GM23338 (cell line): ENCODE measurements around the gene GLUL. TPM values are rescaled to one million over a fixed set of nuclear protein-coding genes. Genes with fewer than 3 reads are reported as not detected.

Experiments used
- ATAC-seq: fragments of 200-7000 bp; cut with Tn5 transposase; 3 replicates; pipeline ENCODE4 v1.9.1; 2020
- DNase-seq: peaks from one replicate; pipeline ENCODE4 v3.0.0-alpha.2; 2015; ENCODE audit warnings: low spot score
- H2AFZ ChIP-seq: fragments of 200-600 bp; sonication (generic); 2 replicates; pipeline ENCODE4 v1.8.0; 2016; ENCODE audit warnings: antibody characterized with exemption, mild to moderate bottlenecking, moderate library complexity
- H3F3A ChIP-seq: fragments of 200-600 bp; sonication (generic); replicated peaks from 2 replicates; pipeline ENCODE4 v1.8.0; 2017; ENCODE audit warnings: antibody characterized with exemption, mixed run types, low read depth
- H3K27ac ChIP-seq: fragments of 200-600 bp; sonication (generic); 2 replicates; pipeline ENCODE4 v1.6.1; 2016; ENCODE audit warnings: low read depth
- H3K27me3 ChIP-seq: fragments of 200-600 bp; sonication (generic); 2 replicates; pipeline ENCODE4 v1.8.0; 2016; ENCODE audit warnings: mild to moderate bottlenecking, mixed run types, moderate library complexity; ENCODE audit not compliant: insufficient read depth
- H3K36me3 ChIP-seq: fragments of 200-600 bp; sonication (generic); 2 replicates; pipeline ENCODE4 v1.8.0; 2016; ENCODE audit warnings: mild to moderate bottlenecking; ENCODE audit not compliant: insufficient read depth
- H3K4me1 ChIP-seq: fragments of 200-600 bp; sonication (generic); 2 replicates; pipeline ENCODE4 v1.8.0; 2016; ENCODE audit warnings: mild to moderate bottlenecking, moderate library complexity; ENCODE audit not compliant: insufficient read depth
- H3K4me2 ChIP-seq: fragments of 200-600 bp; sonication (generic); 2 replicates; pipeline ENCODE4 v1.7.1; 2017; ENCODE audit warnings: mixed run types
- H3K4me3 ChIP-seq: fragments of 200-600 bp; sonication (generic); 2 replicates; pipeline ENCODE4 v1.6.1; 2016; ENCODE audit warnings: mixed run types
- H3K79me2 ChIP-seq: fragments of 200-600 bp; sonication (generic); replicated peaks from 2 replicates; pipeline ENCODE4 v1.8.0; 2017; ENCODE audit warnings: mild to moderate bottlenecking; ENCODE audit not compliant: insufficient read depth
- H3K9me2 ChIP-seq: fragments of 200-600 bp; sonication (generic); 2 replicates; pipeline ENCODE4 v1.8.0; 2017; ENCODE audit not compliant: insufficient read depth
- H4K20me1 ChIP-seq: fragments of 200-600 bp; sonication (generic); replicated peaks from 2 replicates; pipeline ENCODE4 v1.8.0; 2017; ENCODE audit warnings: mild to moderate bottlenecking; ENCODE audit not compliant: insufficient read depth
- H3K27ac Mint-ChIP-seq: 2 replicates; pipeline ENCODE4 v1.8.0; 2020; ENCODE audit warnings: inconsistent platforms, mild to moderate bottlenecking, moderate library complexity, mixed read lengths
- H3K27me3 Mint-ChIP-seq: 3 replicates; pipeline ENCODE4 v1.8.0; 2022; ENCODE audit warnings: low read depth, mild to moderate bottlenecking, moderate library complexity, mixed read lengths, inconsistent platforms; ENCODE audit not compliant: insufficient read depth, poor library complexity
- H3K36me3 Mint-ChIP-seq: 3 replicates; pipeline ENCODE4 v1.8.0; 2021; ENCODE audit warnings: low read depth, mild to moderate bottlenecking, inconsistent platforms, moderate library complexity, mixed read lengths
- H3K4me1 Mint-ChIP-seq: 3 replicates; pipeline ENCODE4 v1.8.0; 2020; ENCODE audit warnings: mild to moderate bottlenecking, inconsistent platforms, mixed read lengths
- H3K4me3 Mint-ChIP-seq: 3 replicates; pipeline ENCODE4 v1.8.0; 2021; ENCODE audit warnings: moderate library complexity, mild to moderate bottlenecking, inconsistent platforms, mixed read lengths
- H3K9me3 Mint-ChIP-seq: 3 replicates; pipeline ENCODE4 v1.8.0; 2020; ENCODE audit warnings: moderate library complexity, mild to moderate bottlenecking, inconsistent platforms, mixed read lengths
- CREB1 ChIP-seq: fragments of 250-450 bp; sonication (Bioruptor Pico); IDR thresholded peaks from 2 replicates; pipeline ENCODE4 v1.5.0; 2020; ENCODE audit warnings: low read depth, mild to moderate bottlenecking, moderate library complexity
- ETS1 ChIP-seq: IDR thresholded peaks from 2 replicates; pipeline ENCODE4 v1.6.1; 2016; ENCODE audit warnings: antibody characterized with exemption
- EZH2 ChIP-seq: fragments of 200-600 bp; sonication (generic); IDR thresholded peaks from one replicate; pipeline ENCODE4 v1.8.0; 2017; ENCODE audit warnings: antibody characterized with exemption, mild to moderate bottlenecking, low read depth; ENCODE audit not compliant: unreplicated experiment
- EZH2phosphoT487 ChIP-seq: fragments of 200-600 bp; sonication (generic); IDR thresholded peaks from one replicate; pipeline ENCODE4 v1.8.1; 2018; ENCODE audit warnings: antibody characterized with exemption; ENCODE audit not compliant: unreplicated experiment
- JUNB ChIP-seq: IDR thresholded peaks from one replicate; pipeline ENCODE4 v1.6.1; 2016; ENCODE audit warnings: antibody characterized with exemption; ENCODE audit not compliant: unreplicated experiment
- NANOG ChIP-seq: IDR thresholded peaks from 2 replicates; pipeline ENCODE4 v1.6.1; 2016; ENCODE audit warnings: antibody characterized with exemption, borderline replicate concordance
- POLR2AphosphoS5 ChIP-seq: IDR thresholded peaks from 2 replicates; pipeline ENCODE4 v1.6.1; 2016; ENCODE audit warnings: antibody characterized with exemption, low read depth
- REST ChIP-seq: IDR thresholded peaks from one replicate; pipeline ENCODE4 v1.6.1; 2018; ENCODE audit warnings: antibody characterized with exemption; ENCODE audit not compliant: unreplicated experiment
- STAT1 ChIP-seq: IDR thresholded peaks from one replicate; pipeline ENCODE4 v1.6.1; 2016; ENCODE audit warnings: antibody characterized with exemption; ENCODE audit not compliant: unreplicated experiment
- ZNF114 ChIP-seq: fragments of 250-450 bp; sonication (Bioruptor Pico); IDR thresholded peaks from 2 replicates; pipeline ENCODE4 v1.5.0; 2020; ENCODE audit warnings: mild to moderate bottlenecking, moderate library complexity
- ZNF331 ChIP-seq: fragments of 250-450 bp; sonication (Bioruptor Pico); IDR thresholded peaks from 2 replicates; pipeline ENCODE4 v1.5.0; 2020; ENCODE audit warnings: low read depth, mild to moderate bottlenecking, moderate library complexity
- polyA plus RNA-seq: library from polyadenylated mRNA; unstranded; fragments of >200 nt; fragmentation: Nextera tagmentation; extraction: Ambion mirVana; gene quantifications from 2 replicates; pipeline ENCODE4 v1.2.1, GENCODE V29; 2016
- total RNA-seq: library from RNA; depleted of rRNA; stranded (reverse); fragments of >200 nt; shearing (Covaris generic); gene quantifications from 2 replicates; pipeline ENCODE4 v1.2.3, GENCODE V29; 2014
- TF ChIP-seq, protein P1 (sequence below): fragments of 250-450 bp; sonication (Bioruptor Pico); IDR thresholded peaks from 2 replicates; pipeline ENCODE4 v1.5.0; 2020; ENCODE audit warnings: mild to moderate bottlenecking, moderate library complexity
- TF ChIP-seq, protein P2 (sequence below), 2 experiments: fragments of 200-600 bp in 1 of 2; sonication (generic) in 1 of 2; conservative IDR thresholded peaks; 2 replicates each; pipeline versions ENCODE4 v1.5.1 to v1.6.1; 2016 to 2017; ENCODE audit warnings: antibody characterized with exemption in 2 of 2, low read depth in 2 of 2, mild to moderate bottlenecking in 2 of 2, moderate library complexity in 1 of 2

GLUL gene
- total and polyA plus RNA-seq, 2 experiments from 2014 or later, result 254 to 356 TPM

DNA sequence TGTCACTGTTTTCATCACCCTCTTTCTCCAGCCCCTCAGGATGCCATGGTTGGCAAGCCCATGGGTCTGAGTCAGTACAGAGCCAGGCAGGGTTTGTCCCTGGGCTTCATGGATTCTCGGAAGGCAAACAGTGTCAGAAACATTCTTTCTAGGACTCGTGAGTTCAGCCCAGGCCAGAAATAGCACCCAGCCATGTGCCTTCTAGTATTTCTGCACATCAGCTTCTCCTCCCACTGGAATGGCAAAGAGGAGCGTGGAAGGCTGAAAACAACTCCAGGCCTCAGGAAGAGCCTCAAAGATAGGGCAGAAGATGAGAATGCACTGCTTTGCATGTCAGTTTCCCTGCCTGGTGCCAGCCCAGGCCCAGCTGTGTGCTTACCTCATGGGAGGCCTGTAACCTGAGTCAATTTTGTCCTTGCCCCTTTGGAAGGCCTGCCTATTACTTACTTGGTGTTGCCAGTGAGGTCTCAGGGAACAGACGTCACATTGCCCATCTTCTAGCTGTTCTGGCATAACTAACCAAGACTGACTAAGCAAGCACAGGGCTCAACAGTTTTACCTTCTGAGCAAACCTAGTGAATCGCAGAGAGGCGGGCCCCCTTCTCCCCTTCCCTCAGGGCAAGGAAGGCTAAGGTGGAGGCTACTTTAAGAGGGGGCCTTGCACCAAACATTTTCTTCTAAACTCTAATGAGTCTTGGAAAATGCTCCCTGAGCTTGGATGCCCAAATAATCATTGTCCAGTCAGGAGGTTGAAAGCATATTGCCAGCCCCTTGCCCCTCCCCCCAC is 42.4 kb downstream of the GLUL start:
- no peak overlapping the region for H3K4me3 Mint-ChIP-seq
- Histone ChIP-seq H3K27ac (no peak overlapping the region), H2AFZ (peak overlapping the region; percentile 81; the same call in 1 of the 2 replicates), H3K27me3 (no peaks in the 10 kb centered on the region), H3K36me3 (no peaks in the 10 kb centered on the region), H3F3A (no peaks in the 10 kb centered on the region), H3K79me2 (no peaks in the 10 kb centered on the region), H4K20me1 (no peaks in the 10 kb centered on the region), H3K4me1 (peaks cover 4% of the 10 kb centered on the region; the same call in 1 of the 2 replicates), H3K4me2 (no peak overlapping the region), H3K4me3 (no peak overlapping the region), H3K9me2 (no peaks in the 10 kb centered on the region)
- peaks cover 5% of the 10 kb centered on the region; the same call in 2 of the 3 replicates for H3K4me1 Mint-ChIP-seq
- DNase-seq (no peak), ATAC-seq (peak; percentile 73)
- no peaks in the 10 kb centered on the region for H3K9me3 Mint-ChIP-seq
- H3K27ac Mint-ChIP-seq, result no peak overlapping the region
- H3K27me3 Mint-ChIP-seq, result peaks cover 2% of the 10 kb centered on the region
- no peak for TF ChIP-seq STAT1
- TF ChIP-seq, protein P1, sequence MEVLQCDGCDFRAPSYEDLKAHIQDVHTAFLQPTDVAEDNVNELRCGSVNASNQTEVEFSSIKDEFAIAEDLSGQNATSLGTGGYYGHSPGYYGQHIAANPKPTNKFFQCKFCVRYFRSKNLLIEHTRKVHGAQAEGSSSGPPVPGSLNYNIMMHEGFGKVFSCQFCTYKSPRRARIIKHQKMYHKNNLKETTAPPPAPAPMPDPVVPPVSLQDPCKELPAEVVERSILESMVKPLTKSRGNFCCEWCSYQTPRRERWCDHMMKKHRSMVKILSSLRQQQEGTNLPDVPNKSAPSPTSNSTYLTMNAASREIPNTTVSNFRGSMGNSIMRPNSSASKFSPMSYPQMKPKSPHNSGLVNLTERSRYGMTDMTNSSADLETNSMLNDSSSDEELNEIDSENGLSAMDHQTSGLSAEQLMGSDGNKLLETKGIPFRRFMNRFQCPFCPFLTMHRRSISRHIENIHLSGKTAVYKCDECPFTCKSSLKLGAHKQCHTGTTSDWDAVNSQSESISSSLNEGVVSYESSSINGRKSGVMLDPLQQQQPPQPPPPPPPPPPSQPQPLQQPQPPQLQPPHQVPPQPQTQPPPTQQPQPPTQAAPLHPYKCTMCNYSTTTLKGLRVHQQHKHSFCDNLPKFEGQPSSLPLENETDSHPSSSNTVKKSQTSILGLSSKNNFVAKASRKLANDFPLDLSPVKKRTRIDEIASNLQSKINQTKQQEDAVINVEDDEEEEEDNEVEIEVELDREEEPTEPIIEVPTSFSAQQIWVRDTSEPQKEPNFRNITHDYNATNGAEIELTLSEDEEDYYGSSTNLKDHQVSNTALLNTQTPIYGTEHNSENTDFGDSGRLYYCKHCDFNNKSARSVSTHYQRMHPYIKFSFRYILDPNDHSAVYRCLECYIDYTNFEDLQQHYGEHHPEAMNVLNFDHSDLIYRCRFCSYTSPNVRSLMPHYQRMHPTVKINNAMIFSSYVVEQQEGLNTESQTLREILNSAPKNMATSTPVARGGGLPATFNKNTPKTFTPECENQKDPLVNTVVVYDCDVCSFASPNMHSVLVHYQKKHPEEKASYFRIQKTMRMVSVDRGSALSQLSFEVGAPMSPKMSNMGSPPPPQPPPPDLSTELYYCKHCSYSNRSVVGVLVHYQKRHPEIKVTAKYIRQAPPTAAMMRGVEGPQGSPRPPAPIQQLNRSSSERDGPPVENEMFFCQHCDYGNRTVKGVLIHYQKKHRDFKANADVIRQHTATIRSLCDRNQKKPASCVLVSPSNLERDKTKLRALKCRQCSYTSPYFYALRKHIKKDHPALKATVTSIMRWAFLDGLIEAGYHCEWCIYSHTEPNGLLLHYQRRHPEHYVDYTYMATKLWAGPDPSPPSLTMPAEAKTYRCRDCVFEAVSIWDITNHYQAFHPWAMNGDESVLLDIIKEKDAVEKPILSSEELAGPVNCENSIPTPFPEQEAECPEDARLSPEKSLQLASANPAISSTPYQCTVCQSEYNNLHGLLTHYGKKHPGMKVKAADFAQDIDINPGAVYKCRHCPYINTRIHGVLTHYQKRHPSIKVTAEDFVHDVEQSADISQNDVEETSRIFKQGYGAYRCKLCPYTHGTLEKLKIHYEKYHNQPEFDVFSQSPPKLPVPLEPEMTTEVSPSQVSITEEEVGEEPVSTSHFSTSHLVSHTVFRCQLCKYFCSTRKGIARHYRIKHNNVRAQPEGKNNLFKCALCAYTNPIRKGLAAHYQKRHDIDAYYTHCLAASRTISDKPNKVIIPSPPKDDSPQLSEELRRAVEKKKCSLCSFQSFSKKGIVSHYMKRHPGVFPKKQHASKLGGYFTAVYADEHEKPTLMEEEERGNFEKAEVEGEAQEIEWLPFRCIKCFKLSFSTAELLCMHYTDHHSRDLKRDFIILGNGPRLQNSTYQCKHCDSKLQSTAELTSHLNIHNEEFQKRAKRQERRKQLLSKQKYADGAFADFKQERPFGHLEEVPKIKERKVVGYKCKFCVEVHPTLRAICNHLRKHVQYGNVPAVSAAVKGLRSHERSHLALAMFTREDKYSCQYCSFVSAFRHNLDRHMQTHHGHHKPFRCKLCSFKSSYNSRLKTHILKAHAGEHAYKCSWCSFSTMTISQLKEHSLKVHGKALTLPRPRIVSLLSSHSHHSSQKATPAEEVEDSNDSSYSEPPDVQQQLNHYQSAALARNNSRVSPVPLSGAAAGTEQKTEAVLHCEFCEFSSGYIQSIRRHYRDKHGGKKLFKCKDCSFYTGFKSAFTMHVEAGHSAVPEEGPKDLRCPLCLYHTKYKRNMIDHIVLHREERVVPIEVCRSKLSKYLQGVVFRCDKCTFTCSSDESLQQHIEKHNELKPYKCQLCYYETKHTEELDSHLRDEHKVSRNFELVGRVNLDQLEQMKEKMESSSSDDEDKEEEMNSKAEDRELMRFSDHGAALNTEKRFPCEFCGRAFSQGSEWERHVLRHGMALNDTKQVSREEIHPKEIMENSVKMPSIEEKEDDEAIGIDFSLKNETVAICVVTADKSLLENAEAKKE (CRISPR knock-in tag), result no peak
- TF ChIP-seq JUNB, result no peak
- TF ChIP-seq ZNF114 (CRISPR knock-in tag), result no peak
- no peak for TF ChIP-seq CREB1 (CRISPR knock-in tag)
- no peak for TF ChIP-seq REST
- no peak for TF ChIP-seq POLR2AphosphoS5
- no peak for TF ChIP-seq NANOG
- TF ChIP-seq EZH2phosphoT487, result no peak
- TF ChIP-seq ETS1, result no peak
- no peak for TF ChIP-seq ZNF331
- no peak for TF ChIP-seq EZH2
- TF ChIP-seq, protein P2, sequence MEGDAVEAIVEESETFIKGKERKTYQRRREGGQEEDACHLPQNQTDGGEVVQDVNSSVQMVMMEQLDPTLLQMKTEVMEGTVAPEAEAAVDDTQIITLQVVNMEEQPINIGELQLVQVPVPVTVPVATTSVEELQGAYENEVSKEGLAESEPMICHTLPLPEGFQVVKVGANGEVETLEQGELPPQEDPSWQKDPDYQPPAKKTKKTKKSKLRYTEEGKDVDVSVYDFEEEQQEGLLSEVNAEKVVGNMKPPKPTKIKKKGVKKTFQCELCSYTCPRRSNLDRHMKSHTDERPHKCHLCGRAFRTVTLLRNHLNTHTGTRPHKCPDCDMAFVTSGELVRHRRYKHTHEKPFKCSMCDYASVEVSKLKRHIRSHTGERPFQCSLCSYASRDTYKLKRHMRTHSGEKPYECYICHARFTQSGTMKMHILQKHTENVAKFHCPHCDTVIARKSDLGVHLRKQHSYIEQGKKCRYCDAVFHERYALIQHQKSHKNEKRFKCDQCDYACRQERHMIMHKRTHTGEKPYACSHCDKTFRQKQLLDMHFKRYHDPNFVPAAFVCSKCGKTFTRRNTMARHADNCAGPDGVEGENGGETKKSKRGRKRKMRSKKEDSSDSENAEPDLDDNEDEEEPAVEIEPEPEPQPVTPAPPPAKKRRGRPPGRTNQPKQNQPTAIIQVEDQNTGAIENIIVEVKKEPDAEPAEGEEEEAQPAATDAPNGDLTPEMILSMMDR (conservative IDR thresholded peaks at IDR 0.05; ENCODE audit: low read depth in 2 of 2), result no peak
- no peaks in the 10 kb centered on the region for H3K36me3 Mint-ChIP-seq
